Measurements from ENCODE around the gene LGALSL. TPM values are rescaled to one million over a fixed set of nuclear protein-coding genes. Genes with fewer than 3 reads are reported as not detected.

Gene LGALSL
- polyA plus RNA-seq, 3 donors: 28.9 to 38.0 (median 33.8) TPM

GRCh38 chr2:64462171-64462570 lies 8.2 kb downstream of the LGALSL start:
- DNase-seq (ENCODE audit: extremely low read depth in 1 of 11, low read depth in 9 of 11, low spot score in 4 of 11): no peak

- no peak for DNase-seq (ENCODE audit: extremely low read depth in 1 of 11, low read depth in 9 of 11, low spot score in 4 of 11)
Measured at GRCh38 chr2:64462940-64463700, 9.2 kb downstream of the LGALSL start.

GRCh38 chr2:64463781-64464180 lies 9.8 kb downstream of the LGALSL start:
- no peak for DNase-seq (ENCODE audit: extremely low read depth in 1 of 11, low read depth in 9 of 11, low spot score in 4 of 11)

- DNase-seq (ENCODE audit: extremely low read depth in 1 of 11, low read depth in 9 of 11, low spot score in 4 of 11): no peak
Measured at GRCh38 chr2:64466478-64467085, 12.6 kb downstream of the LGALSL start.

- DNase-seq (ENCODE audit: extremely low read depth in 1 of 11, low read depth in 9 of 11, low spot score in 4 of 11): no peak
Measured at GRCh38 chr2:64467096-64467843, 13.3 kb downstream of the LGALSL start.

GRCh38 chr2:64469261-64469660 lies 15.3 kb downstream of the LGALSL start:
- no peak for DNase-seq (ENCODE audit: extremely low read depth in 1 of 11, low read depth in 9 of 11, low spot score in 4 of 11)

- DNase-seq (ENCODE audit: extremely low read depth in 1 of 11, low read depth in 9 of 11, low spot score in 4 of 11): no peak
Measured at GRCh38 chr2:64470071-64470470, 16.1 kb downstream of the LGALSL start.

GRCh38 chr2:64470766-64471295 lies 16.9 kb downstream of the LGALSL start:
- no peak for DNase-seq (ENCODE audit: extremely low read depth in 1 of 11, low read depth in 9 of 11, low spot score in 4 of 11)

GRCh38 chr2:64471600-64471999 lies 17.6 kb downstream of the LGALSL start:
- no peak for DNase-seq (ENCODE audit: extremely low read depth in 1 of 11, low read depth in 9 of 11, low spot score in 4 of 11)

- no peak for DNase-seq (ENCODE audit: extremely low read depth in 1 of 11, low read depth in 9 of 11, low spot score in 4 of 11)
Measured at GRCh38 chr2:64472881-64473280, 18.9 kb downstream of the LGALSL start.

- no peak for DNase-seq (ENCODE audit: extremely low read depth in 1 of 11, low read depth in 9 of 11, low spot score in 4 of 11)
Measured at GRCh38 chr2:64474121-64474571, 20.2 kb downstream of the LGALSL start.

- DNase-seq (ENCODE audit: extremely low read depth in 1 of 11, low read depth in 9 of 11, low spot score in 4 of 11): no peak
Measured at GRCh38 chr2:64474636-64475035, 20.7 kb downstream of the LGALSL start.

GRCh38 chr2:64477037-64477436 lies 23.1 kb downstream of the LGALSL start:
- no peak for DNase-seq (ENCODE audit: extremely low read depth in 1 of 11, low read depth in 9 of 11, low spot score in 4 of 11)

- DNase-seq (ENCODE audit: extremely low read depth in 1 of 11, low read depth in 9 of 11, low spot score in 4 of 11): no peak
Measured at GRCh38 chr2:64477979-64478378, 24.0 kb downstream of the LGALSL start.

- no peak for DNase-seq (ENCODE audit: extremely low read depth in 1 of 11, low read depth in 9 of 11, low spot score in 4 of 11)
Measured at GRCh38 chr2:64478502-64479230, 24.7 kb downstream of the LGALSL start.

- DNase-seq (ENCODE audit: extremely low read depth in 1 of 11, low read depth in 9 of 11, low spot score in 4 of 11): no peak
Measured at GRCh38 chr2:64479259-64480117, 25.5 kb downstream of the LGALSL start.

GRCh38 chr2:64481665-64482064 lies 27.7 kb downstream of the LGALSL start:
- no peak for DNase-seq (ENCODE audit: extremely low read depth in 1 of 11, low read depth in 9 of 11, low spot score in 4 of 11)

- DNase-seq (ENCODE audit: extremely low read depth in 1 of 11, low read depth in 9 of 11, low spot score in 4 of 11): no peak
Measured at GRCh38 chr2:64482243-64482642, 28.3 kb downstream of the LGALSL start.

Measured in renal cortex interstitium (tissue), 11 donors.